ENCODE data around the gene NACC1.

GRCh38 chr19:13076320-13076719, 41.7 kb upstream of the NACC1 start:
- TF ChIP-seq POLR2AphosphoS5 (IDR thresholded peaks at IDR 0.05; ENCODE audit: borderline replicate concordance, low read depth, low read length): no peak
- no peak for TF ChIP-seq EZH2 (IDR thresholded peaks at IDR 0.05)
- TF ChIP-seq FOXP2 (optimal IDR thresholded peaks at IDR 0.05; ENCODE audit: control extremely low read depth, extremely low read length, insufficient read depth): no peak
